Gastrocnemius medialis (tissue), 4 donors: ENCODE measurements around the gene MARCHF3.

Source experiments
- POLR2A ChIP-seq, 2 donors: fragments of 450-650 bp; IDR thresholded peaks; one replicate each; pipeline ENCODE4 v1.6.1; 2017; ENCODE audit warnings: antibody characterized with exemption in 2 of 2, mild to moderate bottlenecking in 2 of 2, moderate library complexity in 2 of 2
- TF ChIP-seq, protein P1 (sequence below), 5 experiments: fragments of 450-650 bp in 3 of 5; fragments of 200-600 bp in 2 of 5; sonication (generic) in 2 of 5; IDR thresholded peaks in 4 of 5; conservative IDR thresholded peaks in 1 of 5; 1 replicate in 4 of 5; 2 replicates in 1 of 5; pipeline ENCODE4 v1.5.1; 2016 to 2019; ENCODE audit warnings: antibody characterized with exemption in 5 of 5, mild to moderate bottlenecking in 3 of 5, moderate library complexity in 3 of 5

DNA sequence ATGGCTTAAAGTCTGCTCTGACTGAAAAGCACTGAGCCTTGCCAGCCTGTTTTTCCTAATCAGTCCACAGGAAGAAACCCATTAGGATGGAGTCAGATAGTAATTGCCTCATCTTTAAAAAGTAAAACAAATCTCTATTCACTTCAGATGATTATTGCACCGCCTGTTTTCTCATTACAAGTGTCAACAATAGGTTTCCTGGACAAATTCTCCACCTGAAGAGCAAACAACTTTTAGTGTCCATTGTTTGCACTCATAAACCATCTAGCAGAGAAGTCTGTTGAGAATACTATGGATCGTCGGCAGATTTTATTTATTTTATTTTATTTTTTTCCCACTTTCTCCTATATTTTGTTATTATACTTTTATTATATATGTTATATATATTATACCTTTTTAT is 22.7 kb upstream of the MARCHF3 start:
- TF ChIP-seq, protein P1, sequence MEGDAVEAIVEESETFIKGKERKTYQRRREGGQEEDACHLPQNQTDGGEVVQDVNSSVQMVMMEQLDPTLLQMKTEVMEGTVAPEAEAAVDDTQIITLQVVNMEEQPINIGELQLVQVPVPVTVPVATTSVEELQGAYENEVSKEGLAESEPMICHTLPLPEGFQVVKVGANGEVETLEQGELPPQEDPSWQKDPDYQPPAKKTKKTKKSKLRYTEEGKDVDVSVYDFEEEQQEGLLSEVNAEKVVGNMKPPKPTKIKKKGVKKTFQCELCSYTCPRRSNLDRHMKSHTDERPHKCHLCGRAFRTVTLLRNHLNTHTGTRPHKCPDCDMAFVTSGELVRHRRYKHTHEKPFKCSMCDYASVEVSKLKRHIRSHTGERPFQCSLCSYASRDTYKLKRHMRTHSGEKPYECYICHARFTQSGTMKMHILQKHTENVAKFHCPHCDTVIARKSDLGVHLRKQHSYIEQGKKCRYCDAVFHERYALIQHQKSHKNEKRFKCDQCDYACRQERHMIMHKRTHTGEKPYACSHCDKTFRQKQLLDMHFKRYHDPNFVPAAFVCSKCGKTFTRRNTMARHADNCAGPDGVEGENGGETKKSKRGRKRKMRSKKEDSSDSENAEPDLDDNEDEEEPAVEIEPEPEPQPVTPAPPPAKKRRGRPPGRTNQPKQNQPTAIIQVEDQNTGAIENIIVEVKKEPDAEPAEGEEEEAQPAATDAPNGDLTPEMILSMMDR (IDR thresholded peaks at IDR 0.05 in 4 of 5, conservative IDR thresholded peaks at IDR 0.05 in 1 of 5), result no peak
- no peak for TF ChIP-seq POLR2A (IDR thresholded peaks at IDR 0.05)
